ENCODE results near the gene LCN1. TPM values are rescaled to one million over a fixed set of nuclear protein-coding genes. Genes with fewer than 3 reads are reported as not detected.

The LCN1 gene
- total and polyA plus RNA-seq, 2 of the 4 experiments (the other 2 are of a cell fraction) = not detected

DNA sequence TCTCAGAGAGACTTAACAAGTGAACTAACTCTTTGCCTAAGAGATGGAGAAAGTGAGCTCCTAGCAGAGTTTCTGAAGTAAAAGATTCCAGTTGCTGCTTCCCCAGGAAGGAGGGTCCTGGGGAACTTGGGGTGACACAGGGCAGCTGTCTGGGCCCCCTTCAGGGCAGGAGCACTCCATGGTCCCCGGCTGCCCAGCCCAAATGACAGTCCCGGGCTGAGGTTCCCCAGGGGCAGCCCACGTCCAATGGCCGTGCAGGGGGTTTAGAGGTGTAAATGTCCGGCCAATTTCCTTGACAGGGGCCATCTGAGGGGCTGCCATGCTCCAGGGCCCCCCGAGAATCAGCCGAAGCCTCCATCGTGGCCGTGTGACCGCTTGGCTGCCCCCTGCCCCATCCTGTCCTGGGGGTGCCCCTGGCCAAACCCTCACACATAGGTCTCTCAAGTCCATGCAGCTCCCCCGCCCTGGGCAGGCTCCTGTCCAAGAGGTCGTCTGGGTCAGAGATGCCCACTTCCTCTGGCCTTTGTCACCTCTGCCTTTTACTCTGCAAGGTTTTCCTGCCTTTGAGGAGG is 47.2 kb upstream of the LCN1 start:
- Histone ChIP-seq H3K18ac (ENCODE audit: low read depth, low read length) (no peak overlapping the region), H3K23ac (ENCODE audit: low read depth, low read length) (no peak overlapping the region), H4K5ac (ENCODE audit: low read depth, low read length) (no peak overlapping the region), H2BK5ac (ENCODE audit: low read depth, low read length, poor library complexity, severe bottlenecking) (no peak overlapping the region), H2BK20ac (ENCODE audit: low read depth, low read length) (no peak overlapping the region), H3K4me1 (ENCODE audit: control insufficient read depth, insufficient read depth, low read length) (peaks cover 2% of the 10 kb centered on the region; the same call in 1 of the 2 replicates), H2AK5ac (ENCODE audit: low read depth, low read length) (no peak overlapping the region), H3K27me3 (ENCODE audit: control insufficient read depth, insufficient read depth, low read length) (no peaks in the 10 kb centered on the region), H3K9me3 (ENCODE audit: control insufficient read depth, insufficient read depth, low read length) (no peaks in the 10 kb centered on the region), H3K9ac (ENCODE audit: low read depth, low read length) (no peak overlapping the region), H2AK9ac (replicated peaks; ENCODE audit: low read depth, low read length, poor library complexity) (no peak overlapping the region), H3K36me3 (ENCODE audit: control insufficient read depth, insufficient read depth, low read length) (no peaks in the 10 kb centered on the region), H3K4ac (ENCODE audit: low read depth, low read length) (no peak overlapping the region), H3K9me1 (ENCODE audit: insufficient read depth, low read length) (no peaks in the 10 kb centered on the region; the same call in 1 of the 2 replicates), H2AFZ (replicated peaks; ENCODE audit: low read length, poor library complexity) (no peak overlapping the region), H4K91ac (ENCODE audit: insufficient read depth, low read depth, low read length) (no peak overlapping the region), H4K8ac (ENCODE audit: low read depth in 2 of 2, low read length in 2 of 2) (no peak overlapping the region), H3K56ac (ENCODE audit: extremely low read depth, insufficient read depth, low read length) (no peak overlapping the region), H3K14ac (replicated peaks; ENCODE audit: low read depth, low read length) (no peak overlapping the region), H2BK15ac (ENCODE audit: low read depth, low read length) (no peak overlapping the region), H2BK120ac (ENCODE audit: low read depth, low read length) (no peak overlapping the region), H3K4me2 (ENCODE audit: low read depth, low read length) (no peak overlapping the region), H4K20me1 (ENCODE audit: insufficient read depth, low read length) (no peaks in the 10 kb centered on the region), H3K79me1 (ENCODE audit: low read depth in 1 of 2, low read length in 2 of 2) (no peaks in the 10 kb centered on the region), H3K27ac (ENCODE audit: insufficient read depth, low read length) (no peak overlapping the region), H3K4me3 (ENCODE audit: insufficient read depth, low read depth, low read length) (no peak overlapping the region)
- no TSS peak for BruUV-seq (replicated peaks)
- intact Hi-C loops (cut with micrococcal nuclease) = no loop called here
- ChIA-PET CTCF (no interaction called here), POLR2A (ENCODE audit: unreplicated experiment) (no interaction called here)
- DNase-seq = no peak
- dilution Hi-C loops (cut with HindIII; ENCODE audit: low sequenced_read_pairs, unreplicated experiment) = no loop called here
- in situ Hi-C loops (cut with MboI; ENCODE audit: low sequenced_read_pairs) = no loop called here
- TF ChIP-seq MAFK (IDR thresholded peaks at IDR 0.05; ENCODE audit: low read depth, low read length) = no peak
- TF ChIP-seq MAZ (IDR thresholded peaks at IDR 0.05; ENCODE audit: borderline replicate concordance, low read depth, low read length) = no peak
- no peak for TF ChIP-seq RAD21 (IDR thresholded peaks at IDR 0.05; ENCODE audit: low read length)
- no peak for TF ChIP-seq SMC3 (IDR thresholded peaks at IDR 0.05; ENCODE audit: low read depth, low read length)
- TF ChIP-seq MXI1 (IDR thresholded peaks at IDR 0.05; ENCODE audit: borderline replicate concordance, low read depth, low read length) = no peak
- TF ChIP-seq FOS (IDR thresholded peaks at IDR 0.05; ENCODE audit: low read depth, low read length) = no peak
- no peak for TF ChIP-seq RFX5 (IDR thresholded peaks at IDR 0.05; ENCODE audit: low read depth, low read length)
- TF ChIP-seq, protein P1, sequence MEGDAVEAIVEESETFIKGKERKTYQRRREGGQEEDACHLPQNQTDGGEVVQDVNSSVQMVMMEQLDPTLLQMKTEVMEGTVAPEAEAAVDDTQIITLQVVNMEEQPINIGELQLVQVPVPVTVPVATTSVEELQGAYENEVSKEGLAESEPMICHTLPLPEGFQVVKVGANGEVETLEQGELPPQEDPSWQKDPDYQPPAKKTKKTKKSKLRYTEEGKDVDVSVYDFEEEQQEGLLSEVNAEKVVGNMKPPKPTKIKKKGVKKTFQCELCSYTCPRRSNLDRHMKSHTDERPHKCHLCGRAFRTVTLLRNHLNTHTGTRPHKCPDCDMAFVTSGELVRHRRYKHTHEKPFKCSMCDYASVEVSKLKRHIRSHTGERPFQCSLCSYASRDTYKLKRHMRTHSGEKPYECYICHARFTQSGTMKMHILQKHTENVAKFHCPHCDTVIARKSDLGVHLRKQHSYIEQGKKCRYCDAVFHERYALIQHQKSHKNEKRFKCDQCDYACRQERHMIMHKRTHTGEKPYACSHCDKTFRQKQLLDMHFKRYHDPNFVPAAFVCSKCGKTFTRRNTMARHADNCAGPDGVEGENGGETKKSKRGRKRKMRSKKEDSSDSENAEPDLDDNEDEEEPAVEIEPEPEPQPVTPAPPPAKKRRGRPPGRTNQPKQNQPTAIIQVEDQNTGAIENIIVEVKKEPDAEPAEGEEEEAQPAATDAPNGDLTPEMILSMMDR (conservative IDR thresholded peaks at IDR 0.05; ENCODE audit: low read depth, low read length) = no peak
- TF ChIP-seq, protein P2, sequence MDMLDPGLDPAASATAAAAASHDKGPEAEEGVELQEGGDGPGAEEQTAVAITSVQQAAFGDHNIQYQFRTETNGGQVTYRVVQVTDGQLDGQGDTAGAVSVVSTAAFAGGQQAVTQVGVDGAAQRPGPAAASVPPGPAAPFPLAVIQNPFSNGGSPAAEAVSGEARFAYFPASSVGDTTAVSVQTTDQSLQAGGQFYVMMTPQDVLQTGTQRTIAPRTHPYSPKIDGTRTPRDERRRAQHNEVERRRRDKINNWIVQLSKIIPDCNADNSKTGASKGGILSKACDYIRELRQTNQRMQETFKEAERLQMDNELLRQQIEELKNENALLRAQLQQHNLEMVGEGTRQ (IDR thresholded peaks at IDR 0.05; ENCODE audit: low read depth, low read length) = no peak
- no peak for ATAC-seq (ENCODE audit: low read depth)
- WGBS, 2 experiments (ENCODE audit: extremely low coverage in 2 of 2, insufficient read length in 1 of 2) = no CpG with 5 or more reads among the region's 12 CpGs

Measured in IMR-90 (cell line).